SU-DHL-6 (cell line): Measurements from ENCODE around the gene RND2.

Experiments used
- EZH2phosphoT487 ChIP-seq: fragments of 200-600 bp; sonication (generic), shearing (Covaris generic); conservative IDR thresholded peaks from 2 replicates; pipeline ENCODE4 v1.6.1; 2018; ENCODE audit warnings: mild to moderate bottlenecking, antibody characterized with exemption, low read length, moderate library complexity, mixed read lengths
- TF ChIP-seq, protein P1 (sequence below): fragments of 200-600 bp; sonication (generic); IDR thresholded peaks from one replicate; pipeline ENCODE4 v1.5.1; 2017; ENCODE audit warnings: antibody characterized with exemption, mild to moderate bottlenecking, low read length, moderate library complexity; ENCODE audit not compliant: insufficient read depth, poor library complexity, severe bottlenecking

DNA sequence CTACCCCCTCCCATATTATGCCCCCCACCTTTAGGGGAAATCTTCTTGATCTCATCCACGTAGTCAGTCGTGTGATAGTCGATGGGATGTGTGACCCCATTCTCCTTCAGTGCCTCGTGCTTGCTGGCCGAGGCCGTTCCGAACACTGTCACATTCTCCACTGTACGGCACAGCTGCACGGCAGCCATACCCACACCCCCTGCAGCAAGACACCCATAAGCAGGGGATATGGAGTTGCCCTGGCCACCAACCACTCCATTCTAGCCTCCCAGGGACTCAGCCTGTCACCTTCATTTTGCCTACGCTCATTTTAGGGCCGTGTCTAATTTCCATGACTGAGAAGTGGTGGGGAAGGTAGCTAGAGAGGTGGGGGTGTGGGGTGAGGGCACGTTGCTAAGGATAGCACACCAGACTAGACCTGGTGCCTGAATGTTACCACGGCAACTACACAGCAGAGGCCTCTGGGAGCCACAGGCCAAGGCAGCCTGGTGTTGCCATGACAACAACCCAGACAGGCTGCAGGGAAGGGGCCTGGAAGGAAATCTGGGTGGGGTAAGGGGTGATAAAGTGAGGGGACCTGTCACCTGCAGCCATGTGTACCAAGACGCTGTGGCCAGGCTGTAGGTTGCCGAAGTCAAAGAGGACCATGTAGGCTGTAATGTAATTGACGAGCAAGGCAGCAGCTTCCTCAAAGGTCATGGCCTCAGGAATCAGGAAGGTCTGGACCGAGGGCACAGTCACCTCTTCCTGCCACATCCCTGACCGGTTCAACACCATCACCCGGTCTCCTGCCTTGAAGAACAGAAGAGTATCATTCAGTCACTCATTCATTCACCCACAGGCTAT is 6.8 kb upstream of the RND2 start:
- TF ChIP-seq, protein P1, sequence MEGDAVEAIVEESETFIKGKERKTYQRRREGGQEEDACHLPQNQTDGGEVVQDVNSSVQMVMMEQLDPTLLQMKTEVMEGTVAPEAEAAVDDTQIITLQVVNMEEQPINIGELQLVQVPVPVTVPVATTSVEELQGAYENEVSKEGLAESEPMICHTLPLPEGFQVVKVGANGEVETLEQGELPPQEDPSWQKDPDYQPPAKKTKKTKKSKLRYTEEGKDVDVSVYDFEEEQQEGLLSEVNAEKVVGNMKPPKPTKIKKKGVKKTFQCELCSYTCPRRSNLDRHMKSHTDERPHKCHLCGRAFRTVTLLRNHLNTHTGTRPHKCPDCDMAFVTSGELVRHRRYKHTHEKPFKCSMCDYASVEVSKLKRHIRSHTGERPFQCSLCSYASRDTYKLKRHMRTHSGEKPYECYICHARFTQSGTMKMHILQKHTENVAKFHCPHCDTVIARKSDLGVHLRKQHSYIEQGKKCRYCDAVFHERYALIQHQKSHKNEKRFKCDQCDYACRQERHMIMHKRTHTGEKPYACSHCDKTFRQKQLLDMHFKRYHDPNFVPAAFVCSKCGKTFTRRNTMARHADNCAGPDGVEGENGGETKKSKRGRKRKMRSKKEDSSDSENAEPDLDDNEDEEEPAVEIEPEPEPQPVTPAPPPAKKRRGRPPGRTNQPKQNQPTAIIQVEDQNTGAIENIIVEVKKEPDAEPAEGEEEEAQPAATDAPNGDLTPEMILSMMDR = no peak
- no peak for TF ChIP-seq EZH2phosphoT487
